Lower lobe of right lung (tissue), 2 donors: ENCODE data around the gene IRX2. TPM values are rescaled to one million over a fixed set of nuclear protein-coding genes. Genes with fewer than 3 reads are reported as not detected.

Experiments used
- ATAC-seq, 2 donors: fragments of 200-7000 bp; cut with Tn5 transposase; one replicate each; pipeline ENCODE4 v1.9.1; 2020 to 2022; ENCODE audit warnings: mild to moderate bottlenecking in 2 of 2, moderate library complexity in 2 of 2
- DNase-seq: peaks from one replicate; pipeline ENCODE4 v3.0.0-alpha.2; 2020
- H3K27ac ChIP-seq: fragments of 200-600 bp; one replicate; pipeline ENCODE4 v1.8.0; 2022
- H3K27me3 ChIP-seq: fragments of 200-600 bp; one replicate; pipeline ENCODE4 v1.8.0; 2022; ENCODE audit warnings: low read depth
- H3K36me3 ChIP-seq: fragments of 200-600 bp; one replicate; pipeline ENCODE4 v1.8.0; 2022; ENCODE audit warnings: mild to moderate bottlenecking
- H3K4me1 ChIP-seq: fragments of 200-600 bp; one replicate; pipeline ENCODE4 v1.8.0; 2022
- H3K4me3 ChIP-seq: fragments of 200-600 bp; one replicate; pipeline ENCODE4 v1.8.0; 2022; ENCODE audit warnings: mild to moderate bottlenecking
- H3K9me3 ChIP-seq: fragments of 200-600 bp; one replicate; pipeline ENCODE4 v1.8.0; 2022
- intact Hi-C: fragments of 100-400 bp; cut with DNase I; formaldehyde crosslinking; loops from one replicate; pipeline ENCODE4 v1.11.0; 2022
- total RNA-seq: library from RNA; stranded (reverse); fragmentation: NEBNext Ultra II Directional; extraction: Animal tissue kit (Norgen Biotek cat#: 25700); gene quantifications from one replicate; pipeline ENCODE4 v1.2.1, GENCODE V29; 2021
- TF ChIP-seq, protein P1 (sequence below): fragments of 200-600 bp; IDR thresholded peaks from one replicate; pipeline ENCODE4 v1.8.0; 2022; ENCODE audit warnings: antibody characterized with exemption, mild to moderate bottlenecking
- donor health status: DM: no; HTN: yes; CAD: no; lungs with severe emphysema.

Gene IRX2
- total RNA-seq, 1 donor from 2014 or later, result 52.1 TPM

DNA sequence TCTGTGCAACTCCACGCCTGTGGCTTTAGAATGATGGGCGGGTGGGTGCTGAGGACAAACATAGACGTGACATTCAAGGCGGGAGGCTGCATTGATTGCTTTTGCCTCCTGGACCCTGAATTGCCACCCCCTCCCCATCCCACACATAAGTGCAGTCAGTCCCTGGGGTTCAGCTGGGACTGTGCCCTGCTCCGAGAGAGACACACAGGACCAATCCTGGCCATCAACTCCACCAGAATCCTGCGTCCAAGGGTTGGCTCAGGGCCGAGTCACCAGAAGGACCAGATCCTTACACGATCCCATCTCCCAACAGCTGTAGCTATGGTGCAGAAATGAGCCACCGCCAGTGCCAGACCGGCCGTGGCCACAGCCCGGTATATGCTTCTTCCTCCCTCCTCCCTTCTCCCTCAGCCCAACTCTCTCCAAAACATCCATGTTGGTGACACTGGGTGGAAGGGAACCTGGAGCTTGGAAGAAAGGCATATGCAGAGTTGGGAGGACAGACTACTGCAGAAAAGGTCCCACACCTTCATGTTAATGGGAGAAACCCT, 27.4 kb downstream of the IRX2 start:
- DNase-seq, result no peak
- Histone ChIP-seq H3K9me3 (no peaks in the 10 kb centered on the region), H3K36me3 (no peaks in the 10 kb centered on the region), H3K27me3 (no peaks in the 10 kb centered on the region), H3K4me1 (no peaks in the 10 kb centered on the region), H3K27ac (no peak overlapping the region), H3K4me3 (no peak overlapping the region)
- TF ChIP-seq, protein P1, sequence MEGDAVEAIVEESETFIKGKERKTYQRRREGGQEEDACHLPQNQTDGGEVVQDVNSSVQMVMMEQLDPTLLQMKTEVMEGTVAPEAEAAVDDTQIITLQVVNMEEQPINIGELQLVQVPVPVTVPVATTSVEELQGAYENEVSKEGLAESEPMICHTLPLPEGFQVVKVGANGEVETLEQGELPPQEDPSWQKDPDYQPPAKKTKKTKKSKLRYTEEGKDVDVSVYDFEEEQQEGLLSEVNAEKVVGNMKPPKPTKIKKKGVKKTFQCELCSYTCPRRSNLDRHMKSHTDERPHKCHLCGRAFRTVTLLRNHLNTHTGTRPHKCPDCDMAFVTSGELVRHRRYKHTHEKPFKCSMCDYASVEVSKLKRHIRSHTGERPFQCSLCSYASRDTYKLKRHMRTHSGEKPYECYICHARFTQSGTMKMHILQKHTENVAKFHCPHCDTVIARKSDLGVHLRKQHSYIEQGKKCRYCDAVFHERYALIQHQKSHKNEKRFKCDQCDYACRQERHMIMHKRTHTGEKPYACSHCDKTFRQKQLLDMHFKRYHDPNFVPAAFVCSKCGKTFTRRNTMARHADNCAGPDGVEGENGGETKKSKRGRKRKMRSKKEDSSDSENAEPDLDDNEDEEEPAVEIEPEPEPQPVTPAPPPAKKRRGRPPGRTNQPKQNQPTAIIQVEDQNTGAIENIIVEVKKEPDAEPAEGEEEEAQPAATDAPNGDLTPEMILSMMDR, result no peak
- ATAC-seq, result no peak
- intact Hi-C loops, result no loop called here

DNA sequence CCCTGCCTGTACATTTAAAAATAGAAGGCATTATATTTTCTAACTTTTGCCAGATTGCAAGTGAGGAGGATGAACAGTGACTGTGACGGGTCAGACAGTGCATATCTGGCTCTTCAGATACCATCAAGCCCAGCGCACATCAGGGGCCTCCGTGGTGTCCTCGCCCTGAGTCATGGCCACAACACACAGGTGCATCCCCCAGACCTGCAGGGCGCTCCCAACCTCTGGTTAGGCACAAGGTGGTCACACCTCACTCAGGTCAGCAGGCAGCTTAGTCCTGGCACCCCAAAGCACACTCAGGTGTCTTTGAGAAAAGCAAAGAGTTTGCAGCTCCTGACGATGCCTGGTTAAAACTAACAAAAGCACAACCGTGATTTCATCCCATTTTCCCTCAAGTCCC, 28.6 kb downstream of the IRX2 start:
- intact Hi-C loops, result no loop called here
- TF ChIP-seq, protein P1, result no peak
- Histone ChIP-seq H3K27ac (no peak overlapping the region), H3K4me3 (no peak overlapping the region), H3K4me1 (no peaks in the 10 kb centered on the region), H3K27me3 (no peaks in the 10 kb centered on the region), H3K36me3 (no peaks in the 10 kb centered on the region), H3K9me3 (no peaks in the 10 kb centered on the region)
- ATAC-seq (no peak), DNase-seq (no peak)

DNA sequence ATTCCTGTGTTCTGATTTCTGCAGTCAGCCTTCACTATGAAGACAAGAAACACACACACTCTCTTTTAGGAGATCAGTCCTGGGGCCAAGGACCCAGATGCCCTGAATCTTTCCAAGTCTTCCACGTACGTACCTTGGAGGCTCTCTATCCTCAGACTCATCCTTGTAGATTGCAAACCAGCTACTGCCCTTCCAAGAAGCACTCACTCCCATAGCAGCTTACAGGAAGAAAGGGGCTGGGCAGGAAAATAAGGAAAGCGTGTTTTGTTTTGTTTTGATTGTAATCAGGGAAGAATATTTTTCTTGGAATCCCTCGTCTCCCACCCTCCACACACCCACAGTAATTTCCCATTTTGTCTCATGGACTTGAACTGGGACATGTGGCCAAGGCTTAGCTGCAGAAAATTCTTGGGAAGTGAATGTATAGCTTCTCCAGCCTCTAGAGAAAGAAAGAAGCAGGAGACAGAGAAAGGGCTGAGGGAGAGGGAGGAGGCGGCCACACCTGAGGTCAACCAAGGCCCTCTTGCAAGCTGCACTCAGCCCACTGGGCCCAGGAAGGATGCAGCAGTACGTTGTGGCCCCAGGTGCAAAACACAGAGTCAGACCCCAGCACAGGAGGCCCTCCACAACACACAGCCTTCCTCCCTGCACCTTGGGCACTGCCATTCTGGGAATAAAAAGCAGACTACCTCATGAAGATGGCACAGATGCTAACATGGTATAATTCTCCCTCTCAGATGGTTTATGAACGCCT, 29.9 kb downstream of the IRX2 start:
- Histone ChIP-seq H3K27ac (no peak overlapping the region), H3K4me3 (no peak overlapping the region), H3K9me3 (no peaks in the 10 kb centered on the region), H3K36me3 (no peaks in the 10 kb centered on the region), H3K4me1 (no peaks in the 10 kb centered on the region), H3K27me3 (no peaks in the 10 kb centered on the region)
- TF ChIP-seq, protein P1, result no peak
- DNase-seq (no peak), ATAC-seq (no peak)
- intact Hi-C loops, result no loop called here

DNA sequence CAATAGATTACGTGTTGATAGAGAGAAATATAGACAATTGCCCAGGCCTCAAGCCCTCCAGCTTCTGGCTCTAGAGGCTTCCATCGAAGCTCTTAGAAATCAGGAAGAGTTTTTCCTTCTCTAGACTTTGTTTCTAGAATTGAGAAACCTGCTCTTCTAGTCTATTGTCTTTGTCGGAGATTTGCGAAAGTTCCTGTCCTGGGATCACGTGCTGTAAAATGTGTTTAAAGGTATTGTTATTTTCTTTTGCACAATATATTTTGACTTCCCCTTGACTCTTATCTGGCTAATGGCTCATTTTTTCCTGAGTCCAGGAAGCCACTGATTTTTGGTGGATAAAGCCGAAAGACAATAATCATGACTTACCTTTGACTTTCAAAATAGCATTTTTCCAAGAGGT, 32.1 kb downstream of the IRX2 start:
- no peak overlapping the region for H3K27ac ChIP-seq
- no peaks in the 10 kb centered on the region for H3K27me3 ChIP-seq
- ATAC-seq (no peak), DNase-seq (no peak)
- H3K4me1 ChIP-seq, result no peaks in the 10 kb centered on the region
- no peaks in the 10 kb centered on the region for H3K36me3 ChIP-seq
- no peak overlapping the region for H3K4me3 ChIP-seq
- TF ChIP-seq, protein P1, result no peak
- no peaks in the 10 kb centered on the region for H3K9me3 ChIP-seq
- intact Hi-C loops, result no loop called here

DNA sequence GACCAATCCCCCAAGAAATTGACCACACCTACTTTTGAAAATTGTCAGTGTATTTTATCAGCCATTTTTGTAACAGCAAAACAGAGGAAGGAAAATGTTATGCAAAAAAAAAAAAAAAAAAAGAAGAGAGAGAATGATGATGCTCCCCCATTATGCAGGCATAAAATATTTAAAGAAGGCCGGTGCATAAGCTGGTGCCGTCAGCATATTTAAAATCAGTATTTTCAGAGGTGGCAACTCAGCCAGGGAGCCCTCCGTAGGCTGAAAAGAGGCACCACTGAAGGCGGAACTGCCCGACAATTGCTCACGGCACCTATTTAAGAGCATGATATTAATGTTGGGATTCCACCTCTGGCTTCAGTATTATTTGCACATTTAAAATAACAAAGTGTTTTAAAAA, 33.4 kb downstream of the IRX2 start:
- H3K4me1 ChIP-seq, result no peaks in the 10 kb centered on the region
- no peak overlapping the region for H3K4me3 ChIP-seq
- TF ChIP-seq, protein P1, result no peak
- no peaks in the 10 kb centered on the region for H3K9me3 ChIP-seq
- H3K27me3 ChIP-seq, result no peaks in the 10 kb centered on the region
- DNase-seq, result no peak
- no peak for ATAC-seq
- intact Hi-C loops, result no loop called here
- H3K27ac ChIP-seq, result no peak overlapping the region
- H3K36me3 ChIP-seq, result no peaks in the 10 kb centered on the region
